Measurements from ENCODE around the gene ALDOB. TPM values are rescaled to one million over a fixed set of nuclear protein-coding genes. Genes with fewer than 3 reads are reported as not detected.

The ALDOB gene
- total RNA-seq, 1 experiment from 2014 or later: not detected

- H3K79me1 ChIP-seq (ENCODE audit: insufficient read depth, low read depth, low read length, poor library complexity, severe bottlenecking): no peaks in the 10 kb centered on the region
- no peak overlapping the region for H3K56ac ChIP-seq (ENCODE audit: insufficient read length, low read depth, low read length)
- Mint-ChIP-seq H3K27ac (no peak overlapping the region), H3K4me3 (no peak overlapping the region; a peak in 1 of 5 replicates), H3K27me3 (ENCODE audit: low read depth) (peaks cover 3% of the 10 kb centered on the region), H3K9me3 (no peaks in the 10 kb centered on the region), H3K36me3 (ENCODE audit: insufficient read depth in 1 of 3, low read depth in 3 of 3) (peaks cover 18 to 25% (median 25%) of the 10 kb centered on the region in 3 experiments), H3K4me1 (peaks cover 26 to 34% of the 10 kb centered on the region in 2 experiments)
- H3K27me3 ChIP-seq (ENCODE audit: insufficient read depth, low read length): no peaks in the 10 kb centered on the region
- no peak for TF ChIP-seq CTCF (conservative IDR thresholded peaks at IDR 0.05)
- WGBS (ENCODE audit: extremely low coverage, insufficient read length, low lambda C conversion rate): no CpG with 5 or more reads among the region's 4 CpGs
- no peak overlapping the region for H3K4ac ChIP-seq (ENCODE audit: low read depth, low read length)
- H3K23me2 ChIP-seq (ENCODE audit: insufficient read length, low read depth, low read length, poor library complexity, severe bottlenecking): no peaks in the 10 kb centered on the region
- no peak overlapping the region for H2AFZ ChIP-seq (ENCODE audit: low read length)
- DNase-seq: peak; percentile 47
- no peak overlapping the region for H4K5ac ChIP-seq (ENCODE audit: insufficient read length, low read depth, low read length)
- H2BK20ac ChIP-seq (ENCODE audit: low read depth, low read length, poor library complexity, severe bottlenecking): no peak overlapping the region
- no peak overlapping the region for H2BK120ac ChIP-seq (ENCODE audit: low read depth, low read length, poor library complexity, severe bottlenecking)
- H2AK5ac ChIP-seq (ENCODE audit: insufficient read length, low read length): no peak overlapping the region
- H3K4me1 ChIP-seq (ENCODE audit: insufficient read depth, low read length): peaks cover 8% of the 10 kb centered on the region
- no peak overlapping the region for H4K91ac ChIP-seq (ENCODE audit: insufficient read length, low read depth, low read length)
- H2BK15ac ChIP-seq (ENCODE audit: low read depth, low read length): no peak overlapping the region
- H2BK12ac ChIP-seq (ENCODE audit: insufficient read length, low read depth, low read length): no peak overlapping the region
- H3K23ac ChIP-seq (ENCODE audit: insufficient read length, low read depth, low read length): no peak overlapping the region
- no peaks in the 10 kb centered on the region for H3K9me3 ChIP-seq (ENCODE audit: control insufficient read depth, low read depth, low read length)
- no peaks in the 10 kb centered on the region for H4K20me1 ChIP-seq (ENCODE audit: control insufficient read depth, insufficient read depth, insufficient read length)
- H3K9ac ChIP-seq (ENCODE audit: extremely low read depth, insufficient read length, low read length): no peak overlapping the region
- no peak overlapping the region for H2BK5ac ChIP-seq (ENCODE audit: insufficient read length, low read length)
- H3T11ph ChIP-seq (ENCODE audit: low read length): no peak overlapping the region
- H4K8ac ChIP-seq (replicated peaks; ENCODE audit: insufficient read length, low read depth, low read length): no peak overlapping the region
- H3K27ac ChIP-seq (ENCODE audit: insufficient read length, low read depth, low read length): no peak overlapping the region
- no peaks in the 10 kb centered on the region for H3K79me2 ChIP-seq (ENCODE audit: insufficient read depth, low read length)
- H3K18ac ChIP-seq (ENCODE audit: insufficient read length, low read depth, low read length): no peak overlapping the region
- no peak overlapping the region for H3K4me2 ChIP-seq (ENCODE audit: insufficient read depth, insufficient read length, low read length)
- no peak overlapping the region for H3K14ac ChIP-seq (ENCODE audit: insufficient read depth, low read length)
These were observed 43.9 kb upstream of the ALDOB start for GRCh38 chr9:101479338-101480030.
